GM19043 (cell line): Measurements from ENCODE around the gene MITF.

Experiments
- ATAC-seq: cut with Tn5 transposase; IDR thresholded peaks from one replicate; pipeline ENCODE4 v1.9.1; 2021; ENCODE audit warnings: low read depth; ENCODE audit not compliant: unreplicated experiment

The MITF gene

GRCh38 chr3:69725994-69726571 is 13.2 kb upstream of the MITF start:
- ATAC-seq, result no peak

- ATAC-seq, result no peak
These were observed 9.9 kb upstream of the MITF start for GRCh38 chr3:69729147-69729919.

GRCh38 chr3:69731080-69731479 is 8.2 kb upstream of the MITF start:
- no peak for ATAC-seq

GRCh38 chr3:69735893-69736292 is 3.4 kb upstream of the MITF start:
- ATAC-seq, result no peak

- no peak for ATAC-seq
These were observed 1.9 kb upstream of the MITF start for GRCh38 chr3:69737392-69737791.

GRCh38 chr3:69738315-69738714 is 949 bp upstream of the MITF start:
- ATAC-seq, result no peak

- ATAC-seq, result no peak
These were observed 433 bp upstream of the MITF start for GRCh38 chr3:69738859-69739203.

- no peak for ATAC-seq
These were observed 1.1 kb downstream of the MITF start for GRCh38 chr3:69740103-69741021.

GRCh38 chr3:69741032-69741767 is 1.9 kb downstream of the MITF start:
- ATAC-seq, result no peak

GRCh38 chr3:69742391-69742790 is 3.1 kb downstream of the MITF start:
- ATAC-seq, result no peak

- no peak for ATAC-seq
These were observed 5.0 kb downstream of the MITF start for GRCh38 chr3:69743975-69744906.

- no peak for ATAC-seq
These were observed 6.2 kb downstream of the MITF start for GRCh38 chr3:69745505-69745904.

GRCh38 chr3:69746119-69746518 is 6.9 kb downstream of the MITF start:
- ATAC-seq, result no peak

GRCh38 chr3:69747511-69748258 is 8.4 kb downstream of the MITF start:
- no peak for ATAC-seq

- no peak for ATAC-seq
These were observed 9.2 kb downstream of the MITF start for GRCh38 chr3:69748503-69748902.

- ATAC-seq, result no peak
These were observed 10.2 kb downstream of the MITF start for GRCh38 chr3:69749461-69749860.

- no peak for ATAC-seq
These were observed 11.3 kb downstream of the MITF start for GRCh38 chr3:69750549-69750948.

- ATAC-seq, result no peak
These were observed 11.8 kb downstream of the MITF start for GRCh38 chr3:69751074-69751476.

GRCh38 chr3:69752241-69752640 is 13.0 kb downstream of the MITF start:
- no peak for ATAC-seq
